ENCODE measurements around the gene NDRG4. TPM values are rescaled to one million over a fixed set of nuclear protein-coding genes. Genes with fewer than 3 reads are reported as not detected.

The NDRG4 gene
- total RNA-seq, 6 experiments from 2014 or later = 1.5 to 5.3 (median 3.6) TPM

DNA sequence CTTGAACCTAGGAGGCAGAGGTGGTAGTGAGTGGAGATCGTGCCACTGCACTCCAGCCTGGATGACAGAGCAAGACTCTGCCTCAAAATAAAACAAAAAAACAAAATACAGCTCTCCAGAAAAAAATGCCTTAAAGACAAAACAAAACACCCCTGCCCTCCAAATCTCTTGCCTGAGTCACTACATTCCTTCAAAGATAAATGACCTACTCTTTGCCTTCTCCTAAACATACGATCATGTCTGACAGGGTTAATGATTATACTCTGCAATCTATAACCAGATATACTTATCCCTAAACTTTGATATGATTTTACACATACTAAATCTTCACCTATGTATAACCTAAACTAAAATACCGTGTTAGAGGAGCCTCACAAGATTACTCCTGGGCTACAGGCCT, 13.9 kb downstream of the NDRG4 start:
- H3K4me3 Mint-ChIP-seq = no peak overlapping the region; the same call in 1 of the 2 replicates
- H3K4me1 Mint-ChIP-seq (ENCODE audit: low read depth) = peaks cover 33% of the 10 kb centered on the region
- no peaks in the 10 kb centered on the region for H3K9me3 Mint-ChIP-seq
- peaks cover 21% of the 10 kb centered on the region for H3K36me3 Mint-ChIP-seq (ENCODE audit: low read depth)
- TF ChIP-seq, protein P1, sequence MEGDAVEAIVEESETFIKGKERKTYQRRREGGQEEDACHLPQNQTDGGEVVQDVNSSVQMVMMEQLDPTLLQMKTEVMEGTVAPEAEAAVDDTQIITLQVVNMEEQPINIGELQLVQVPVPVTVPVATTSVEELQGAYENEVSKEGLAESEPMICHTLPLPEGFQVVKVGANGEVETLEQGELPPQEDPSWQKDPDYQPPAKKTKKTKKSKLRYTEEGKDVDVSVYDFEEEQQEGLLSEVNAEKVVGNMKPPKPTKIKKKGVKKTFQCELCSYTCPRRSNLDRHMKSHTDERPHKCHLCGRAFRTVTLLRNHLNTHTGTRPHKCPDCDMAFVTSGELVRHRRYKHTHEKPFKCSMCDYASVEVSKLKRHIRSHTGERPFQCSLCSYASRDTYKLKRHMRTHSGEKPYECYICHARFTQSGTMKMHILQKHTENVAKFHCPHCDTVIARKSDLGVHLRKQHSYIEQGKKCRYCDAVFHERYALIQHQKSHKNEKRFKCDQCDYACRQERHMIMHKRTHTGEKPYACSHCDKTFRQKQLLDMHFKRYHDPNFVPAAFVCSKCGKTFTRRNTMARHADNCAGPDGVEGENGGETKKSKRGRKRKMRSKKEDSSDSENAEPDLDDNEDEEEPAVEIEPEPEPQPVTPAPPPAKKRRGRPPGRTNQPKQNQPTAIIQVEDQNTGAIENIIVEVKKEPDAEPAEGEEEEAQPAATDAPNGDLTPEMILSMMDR (IDR thresholded peaks at IDR 0.05) = no peak
- H3K27me3 Mint-ChIP-seq (ENCODE audit: insufficient read depth) = peaks cover 8% of the 10 kb centered on the region; the same call in 1 of the 2 replicates
- H3K27ac Mint-ChIP-seq = peak overlapping the region; percentile 35
- peak; percentile 22 for DNase-seq

DNA sequence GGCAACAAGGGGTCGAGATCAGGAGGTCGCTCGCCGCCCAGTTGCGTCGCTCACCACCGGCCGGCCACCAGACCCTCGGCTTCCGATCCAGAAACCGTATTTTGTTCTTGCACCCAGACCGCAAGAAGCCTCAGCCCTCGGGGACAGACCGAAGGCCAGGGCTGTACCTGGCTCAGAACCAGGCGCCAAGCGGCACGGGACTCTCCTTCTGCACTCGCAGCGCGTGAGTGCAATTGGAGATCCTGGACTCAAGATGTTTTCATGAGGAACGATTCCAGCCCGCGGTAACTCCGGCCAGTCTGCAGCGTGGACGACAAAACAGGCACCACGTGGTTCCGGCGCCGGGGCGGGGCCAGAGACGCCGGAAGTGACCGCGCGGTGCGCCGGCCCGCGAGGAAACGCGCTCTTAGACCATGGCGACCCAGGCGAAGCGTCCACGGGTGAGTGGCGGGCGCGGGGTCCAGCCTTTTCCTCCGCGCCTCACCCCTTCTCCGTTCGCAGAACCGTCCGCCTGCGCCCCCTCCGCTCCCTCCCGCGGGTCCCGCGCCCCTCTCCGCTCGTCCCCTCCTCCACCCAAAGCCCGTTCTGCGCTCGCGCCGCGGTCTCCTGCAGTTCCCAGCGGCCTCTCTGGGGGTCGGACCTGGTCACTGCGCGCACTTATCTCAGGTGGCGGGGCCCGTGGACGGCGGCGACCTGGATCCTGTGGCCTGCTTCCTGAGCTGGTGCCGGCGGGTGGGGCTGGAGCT, 15.4 kb downstream of the NDRG4 start, which contains the start of gene SETD6:
Gene SETD6, plus strand, starts transcription at position 393 of the 746 bp plus-strand sequence. Its CDS starts 21 bp downstream, at position 414.
- Mint-ChIP-seq H3K4me1 (ENCODE audit: low read depth) (peaks cover 33% of the 10 kb centered on the region), H3K27ac (peak within 1 kb of the TSS; percentile 52), H3K9me3 (no peaks in the 10 kb centered on the region), H3K27me3 (ENCODE audit: insufficient read depth) (peaks cover 6% of the 10 kb centered on the region; the same call in 1 of the 2 replicates), H3K4me3 (peak within 1 kb of the TSS; percentile 78), H3K36me3 (ENCODE audit: low read depth) (peaks cover 21% of the 10 kb centered on the region)
- peak; percentile 17 for DNase-seq
- TF ChIP-seq, protein P1 (IDR thresholded peaks at IDR 0.05) = no peak

GRCh38 chr16:58515871-58516767, 16.2 kb downstream of the NDRG4 start:
- peaks cover 33% of the 10 kb centered on the region for H3K4me1 Mint-ChIP-seq (ENCODE audit: low read depth)
- peaks cover 6% of the 10 kb centered on the region for H3K27me3 Mint-ChIP-seq (ENCODE audit: insufficient read depth)
- TF ChIP-seq, protein P1 (IDR thresholded peaks at IDR 0.05) = no peak
- H3K27ac Mint-ChIP-seq = no peak overlapping the region
- no peak for DNase-seq
- peaks cover 30% of the 10 kb centered on the region for H3K36me3 Mint-ChIP-seq (ENCODE audit: low read depth)
- H3K4me3 Mint-ChIP-seq = peak overlapping the region; percentile 78
- no peaks in the 10 kb centered on the region for H3K9me3 Mint-ChIP-seq

DNA sequence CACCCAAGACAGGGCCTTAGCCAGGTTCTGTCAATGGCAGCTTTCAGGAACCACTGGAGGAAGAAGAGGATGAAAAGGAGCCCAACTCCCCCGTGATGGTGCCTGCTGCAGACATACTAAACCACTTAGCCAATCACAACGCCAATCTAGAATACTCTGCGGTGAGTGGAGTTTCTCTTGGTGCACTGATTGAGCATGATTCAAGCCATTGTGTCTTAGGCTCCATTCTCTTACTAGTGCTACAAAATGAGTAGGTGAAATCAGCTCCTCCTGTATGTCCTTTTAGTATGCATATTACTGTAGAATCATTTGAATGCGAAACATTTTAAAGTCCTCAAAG, 16.8 kb downstream of the NDRG4 start:
- H3K27ac Mint-ChIP-seq = no peak overlapping the region
- H3K36me3 Mint-ChIP-seq (ENCODE audit: low read depth) = peaks cover 32% of the 10 kb centered on the region

More for the DNA sequence above, 16.8 kb downstream of the NDRG4 start:
- no peak overlapping the region; the same call in 1 of the 2 replicates for H3K4me3 Mint-ChIP-seq
- no peaks in the 10 kb centered on the region for H3K9me3 Mint-ChIP-seq
- peaks cover 6% of the 10 kb centered on the region for H3K27me3 Mint-ChIP-seq (ENCODE audit: insufficient read depth)
- peaks cover 33% of the 10 kb centered on the region for H3K4me1 Mint-ChIP-seq (ENCODE audit: low read depth)
- TF ChIP-seq, protein P1 (IDR thresholded peaks at IDR 0.05) = no peak
- DNase-seq = no peak
